ENCODE results near the gene KTN1.

The KTN1 gene

GRCh38 chr14:55579724-55580469 is at the start of gene KTN1:
Gene KTN1 (plus strand): TSS chr14:55580207. CDS start chr14:55612049, 31,842 bp downstream.
- peak; percentile 62 to 83 (median 67) for DNase-seq (ENCODE audit: low read depth in 3 of 3)

- no peak for DNase-seq (ENCODE audit: low read depth in 3 of 3)
Observed at GRCh38 chr14:55530464-55530863, 49.5 kb upstream of the KTN1 start.

- DNase-seq (ENCODE audit: low read depth in 3 of 3), result no peak
Observed at GRCh38 chr14:55532645-55533344, 47.2 kb upstream of the KTN1 start.

GRCh38 chr14:55533960-55534359 is 46.0 kb upstream of the KTN1 start:
- no peak for DNase-seq (ENCODE audit: low read depth in 3 of 3)

- no peak for DNase-seq (ENCODE audit: low read depth in 3 of 3)
Observed at GRCh38 chr14:55535516-55536203, 44.3 kb upstream of the KTN1 start.

- DNase-seq (ENCODE audit: low read depth in 3 of 3), result no peak
Observed at GRCh38 chr14:55536204-55536708, 43.8 kb upstream of the KTN1 start.

- no peak for DNase-seq (ENCODE audit: low read depth in 3 of 3)
Observed at GRCh38 chr14:55537782-55538181, 42.2 kb upstream of the KTN1 start.

- no peak for DNase-seq (ENCODE audit: low read depth in 3 of 3)
Observed at GRCh38 chr14:55539975-55540374, 40.0 kb upstream of the KTN1 start.

GRCh38 chr14:55540847-55541773 is 38.9 kb upstream of the KTN1 start:
- no peak for DNase-seq (ENCODE audit: low read depth in 3 of 3)

- DNase-seq (ENCODE audit: low read depth in 3 of 3), result no peak
Observed at GRCh38 chr14:55545779-55546178, 34.2 kb upstream of the KTN1 start.

GRCh38 chr14:55546212-55546874 is 33.7 kb upstream of the KTN1 start:
- DNase-seq (ENCODE audit: low read depth in 3 of 3), result no peak

GRCh38 chr14:55547650-55548315 is 32.2 kb upstream of the KTN1 start:
- DNase-seq (ENCODE audit: low read depth in 3 of 3), result no peak

- no peak for DNase-seq (ENCODE audit: low read depth in 3 of 3)
Observed at GRCh38 chr14:55553791-55554190, 26.2 kb upstream of the KTN1 start.

- no peak for DNase-seq (ENCODE audit: low read depth in 3 of 3)
Observed at GRCh38 chr14:55556929-55557623, 22.9 kb upstream of the KTN1 start.

- DNase-seq (ENCODE audit: low read depth in 3 of 3), result no peak
Observed at GRCh38 chr14:55562135-55562534, 17.9 kb upstream of the KTN1 start.

- no peak for DNase-seq (ENCODE audit: low read depth in 3 of 3)
Observed at GRCh38 chr14:55568618-55569017, 11.4 kb upstream of the KTN1 start.

- no peak for DNase-seq (ENCODE audit: low read depth in 3 of 3)
Observed at GRCh38 chr14:55571125-55571889, 8.7 kb upstream of the KTN1 start.

GRCh38 chr14:55572578-55572977 is 7.4 kb upstream of the KTN1 start:
- DNase-seq (ENCODE audit: low read depth in 3 of 3), result no peak

GRCh38 chr14:55574988-55575387 is 5.0 kb upstream of the KTN1 start:
- no peak for DNase-seq (ENCODE audit: low read depth in 3 of 3)
